ENCODE results near the gene CREG2.
"Not testable (repeated sequence)": the region's sequence is repeated elsewhere in the genome, so short reads cannot be mapped to it uniquely, and the experiment has no call there.

The CREG2 gene

GRCh38 chr2:101371636-101372035 is 15.7 kb downstream of the CREG2 start:
- no peak for DNase-seq

GRCh38 chr2:101369100-101369499 is 18.2 kb downstream of the CREG2 start:
- DNase-seq, result no peak

GRCh38 chr2:101368376-101368775 is 18.9 kb downstream of the CREG2 start:
- DNase-seq, result no peak

GRCh38 chr2:101367508-101367907 is 19.8 kb downstream of the CREG2 start:
- no peak for DNase-seq

- DNase-seq, result no peak
Measured at GRCh38 chr2:101364878-101365277, 22.4 kb downstream of the CREG2 start.

DNA sequence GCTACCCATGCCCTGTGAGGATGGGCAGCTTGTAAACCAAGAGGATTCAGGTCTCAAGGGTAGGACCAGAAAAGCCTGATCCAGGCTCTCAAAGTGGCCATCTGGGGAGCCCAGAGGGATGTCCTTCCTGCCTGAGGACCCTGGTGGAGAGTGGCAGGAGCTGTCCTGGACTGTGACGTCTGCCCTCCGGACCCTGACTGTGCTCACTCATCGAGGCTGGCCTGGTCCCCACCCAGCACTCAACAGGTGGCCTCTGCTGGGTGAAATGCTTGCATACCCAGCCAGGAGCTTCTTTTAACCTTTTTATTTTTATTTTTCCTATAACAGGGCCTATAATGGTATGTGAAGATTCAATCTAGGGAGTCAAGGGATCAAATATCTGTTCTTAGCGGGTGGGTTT is 24.5 kb downstream of the CREG2 start:
- DNase-seq, result no peak

GRCh38 chr2:101362316-101362715 is 25.0 kb downstream of the CREG2 start:
- DNase-seq, result no peak

- DNase-seq, result no peak
Measured at GRCh38 chr2:101361522-101361921, 25.8 kb downstream of the CREG2 start.

DNA sequence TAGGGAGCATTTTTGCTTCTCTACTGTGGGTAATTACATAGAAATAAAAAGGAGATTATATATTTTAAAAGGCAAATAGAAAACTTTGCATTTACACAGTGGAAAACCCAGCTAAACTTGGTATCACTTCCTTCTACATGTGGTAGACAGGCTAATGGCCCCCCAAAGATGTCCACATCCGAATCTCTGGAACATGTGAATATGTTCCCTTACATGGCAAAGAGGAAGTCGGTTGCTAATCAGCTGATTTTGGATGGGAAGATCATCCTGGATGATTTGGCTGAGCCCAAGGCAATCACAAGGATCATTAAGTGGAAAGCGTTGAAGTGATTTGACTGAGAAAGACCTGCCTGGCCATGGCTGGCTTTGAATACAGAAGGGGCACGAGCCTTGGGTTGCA is 26.2 kb downstream of the CREG2 start:
- no peak for DNase-seq

- DNase-seq, result no peak
Measured at GRCh38 chr2:101360232-101360631, 27.1 kb downstream of the CREG2 start.

DNA sequence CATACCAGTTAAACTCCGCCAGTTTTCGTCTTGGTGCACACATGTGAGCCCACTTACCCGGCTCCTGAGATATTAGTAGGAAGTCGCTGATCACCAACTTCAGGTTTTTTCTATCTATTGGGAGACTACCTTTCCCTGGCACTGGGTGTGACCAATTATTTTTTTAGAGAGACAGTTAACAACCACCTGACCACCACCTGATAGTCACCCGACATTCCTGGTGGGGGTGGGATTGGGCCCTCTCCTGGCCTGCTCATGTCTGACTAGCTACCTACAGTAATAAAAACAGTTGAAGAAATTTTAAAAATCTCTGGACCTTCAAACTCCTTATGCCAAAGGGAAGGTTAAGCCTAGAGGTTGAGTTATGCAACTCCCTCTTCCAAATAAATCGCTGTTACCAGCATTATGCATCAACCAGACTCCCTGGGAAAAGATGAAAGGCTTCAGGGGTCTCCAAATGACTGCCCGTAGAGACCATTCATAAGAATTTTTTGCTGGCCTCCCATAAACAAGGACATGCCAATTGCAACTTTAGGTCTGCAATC is 27.8 kb downstream of the CREG2 start:
- no peak for DNase-seq

GRCh38 chr2:101357376-101357775 is 29.9 kb downstream of the CREG2 start:
- DNase-seq, result no peak

DNA sequence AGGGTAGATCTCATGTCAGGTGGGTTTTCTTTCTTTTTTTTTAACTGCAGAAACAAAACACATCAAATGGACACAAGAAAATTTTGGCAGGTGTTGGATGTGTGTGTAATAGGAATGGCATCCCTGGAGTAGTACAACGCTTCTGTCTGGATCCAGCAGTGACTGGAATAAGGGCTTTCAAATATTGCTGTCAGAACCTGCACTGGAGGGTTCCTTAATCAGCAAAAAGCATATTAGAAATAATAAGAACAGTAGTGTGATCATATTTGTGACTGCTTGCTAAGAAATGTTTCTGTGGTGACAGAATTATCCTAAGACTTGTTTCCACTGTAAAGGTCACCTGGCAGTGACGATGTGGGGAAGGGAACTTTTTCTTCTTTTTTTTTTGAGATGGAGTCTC is 30.8 kb downstream of the CREG2 start:
- no peak for DNase-seq

DNA sequence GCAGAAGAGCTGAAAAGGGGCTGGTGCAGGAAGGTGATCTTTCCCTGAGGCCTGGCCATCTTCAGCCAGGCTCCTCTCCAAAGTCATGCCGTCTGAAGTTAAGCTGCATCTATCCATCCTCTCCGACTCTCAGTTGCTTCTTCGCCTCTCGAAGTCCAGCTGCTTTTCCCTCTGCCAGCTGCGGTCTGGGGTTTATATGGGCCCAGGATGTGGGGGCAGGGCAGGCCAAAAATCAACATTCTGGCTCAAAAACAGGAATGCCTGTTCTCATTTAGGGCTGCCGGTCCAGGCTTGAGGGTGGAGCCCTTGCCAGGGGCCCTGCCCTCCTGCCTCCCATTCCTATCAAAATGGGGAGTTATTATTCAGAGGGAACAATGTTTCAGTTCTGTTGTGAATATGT is 31.2 kb downstream of the CREG2 start:
- no peak for DNase-seq

DNA sequence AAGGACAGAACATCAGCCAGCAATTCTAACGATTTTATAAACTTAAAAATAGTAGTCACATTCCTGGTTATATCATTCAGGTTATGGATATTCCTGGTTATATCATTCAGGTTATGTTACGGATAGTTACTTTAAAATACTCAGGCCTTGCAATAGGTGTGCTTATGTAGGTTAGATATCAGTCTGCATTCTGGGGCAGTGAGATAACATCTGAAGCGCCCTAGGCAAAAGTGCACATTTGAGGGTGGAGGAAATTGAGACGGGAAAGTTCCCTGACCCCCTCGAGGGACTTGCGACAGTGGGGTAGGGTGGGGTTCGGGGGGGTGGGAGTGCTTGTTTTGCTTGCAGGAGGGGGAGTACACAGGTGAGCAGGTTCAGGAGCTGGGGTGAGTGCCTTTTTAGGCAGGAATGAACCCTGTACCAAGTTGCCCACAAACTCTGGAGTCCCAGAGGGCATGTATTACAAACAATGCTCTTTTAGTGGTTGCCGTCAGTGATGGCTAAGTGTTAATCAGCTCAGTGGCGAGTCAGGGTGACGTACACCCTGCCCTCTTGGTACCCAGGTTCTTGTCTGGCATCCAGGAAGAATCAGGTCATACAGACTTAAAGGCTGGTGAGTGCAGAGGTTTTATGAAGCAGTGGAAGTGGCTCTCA is 31.8 kb downstream of the CREG2 start:
- no peak for DNase-seq

DNA sequence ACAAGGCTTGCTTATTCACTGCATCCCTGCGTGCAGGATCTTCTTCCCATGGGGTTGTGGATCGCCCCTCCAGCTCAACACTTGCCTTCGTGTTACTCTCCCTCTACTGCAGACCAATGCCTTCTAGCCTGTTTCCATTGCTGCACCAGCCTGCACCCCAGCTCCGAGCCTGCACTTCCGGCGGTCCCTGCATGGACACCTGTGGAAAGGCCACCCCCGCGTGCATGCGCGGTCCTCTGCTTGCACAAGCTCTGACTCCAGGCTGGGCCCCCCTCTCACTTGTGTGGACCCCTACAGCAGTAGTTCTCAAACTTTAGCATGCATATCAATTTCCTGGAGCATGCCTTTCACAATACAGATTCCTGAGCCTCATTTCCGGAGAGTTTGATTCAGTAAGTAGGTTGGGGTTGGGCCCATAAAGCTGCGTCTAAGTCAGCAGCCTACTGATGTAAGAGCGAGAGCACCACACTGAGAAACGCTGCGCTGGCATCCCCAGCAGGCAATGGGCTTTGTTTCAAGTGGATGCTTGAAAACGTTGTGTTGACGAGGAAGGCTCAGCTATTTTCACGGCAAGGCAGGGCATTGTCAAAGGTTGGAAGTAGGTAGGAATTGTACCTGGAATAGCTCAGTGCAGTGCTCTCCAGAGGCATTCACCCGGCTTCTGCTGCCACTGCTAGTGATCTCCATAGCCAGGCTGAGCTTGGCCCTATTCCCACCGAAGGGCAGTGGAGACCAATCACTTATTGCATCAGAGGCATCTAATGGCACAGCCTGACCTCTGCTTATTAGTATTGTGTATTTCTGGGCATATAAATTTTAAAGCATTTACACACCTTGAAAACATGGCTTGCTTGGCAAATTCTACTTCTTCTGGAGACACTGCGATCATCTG is 32.6 kb downstream of the CREG2 start:
- DNase-seq, result no peak

DNA sequence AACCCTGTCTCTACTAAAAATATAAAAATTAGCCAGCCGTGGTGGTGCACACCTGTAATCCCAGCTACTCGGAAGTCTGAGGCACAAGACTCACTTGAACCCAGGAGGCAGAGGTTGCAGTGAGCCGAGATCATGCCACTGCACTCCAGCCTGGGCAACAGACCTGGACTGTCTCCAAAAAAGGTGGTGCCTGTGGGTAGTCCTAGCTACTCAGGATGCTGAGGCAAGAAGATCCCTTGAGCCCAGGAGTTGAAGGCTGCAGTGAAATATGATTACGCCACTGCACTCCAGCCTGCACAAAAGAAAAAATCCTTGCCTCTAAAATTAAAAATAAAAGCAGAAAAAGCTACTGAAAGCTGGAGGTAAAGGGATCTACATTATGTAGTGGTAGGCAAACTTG is 34.7 kb downstream of the CREG2 start:
- DNase-seq, result not testable (repeated sequence)

DNA sequence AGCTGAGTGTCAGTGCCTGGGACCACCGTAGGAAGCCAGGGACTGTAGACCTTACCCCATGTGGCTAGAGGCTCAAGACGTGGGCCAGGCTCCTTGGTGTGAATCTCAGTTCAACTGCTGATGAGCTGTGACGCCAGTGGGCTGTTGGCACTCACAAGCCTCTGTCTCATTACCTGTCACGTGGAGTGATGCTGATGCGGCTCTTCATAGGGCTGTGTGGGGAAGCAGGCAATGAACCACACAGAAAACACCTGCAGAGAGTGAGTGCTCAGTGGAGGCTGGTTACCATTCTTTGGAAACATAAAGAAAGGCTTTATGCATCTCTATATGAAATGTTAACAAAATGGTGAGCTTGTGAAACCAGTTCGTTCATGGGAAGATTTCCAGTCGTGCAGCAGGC is 36.1 kb downstream of the CREG2 start:
- no peak for DNase-seq

GRCh38 chr2:101349893-101350662 is 37.2 kb downstream of the CREG2 start:
- no peak for DNase-seq

DNA sequence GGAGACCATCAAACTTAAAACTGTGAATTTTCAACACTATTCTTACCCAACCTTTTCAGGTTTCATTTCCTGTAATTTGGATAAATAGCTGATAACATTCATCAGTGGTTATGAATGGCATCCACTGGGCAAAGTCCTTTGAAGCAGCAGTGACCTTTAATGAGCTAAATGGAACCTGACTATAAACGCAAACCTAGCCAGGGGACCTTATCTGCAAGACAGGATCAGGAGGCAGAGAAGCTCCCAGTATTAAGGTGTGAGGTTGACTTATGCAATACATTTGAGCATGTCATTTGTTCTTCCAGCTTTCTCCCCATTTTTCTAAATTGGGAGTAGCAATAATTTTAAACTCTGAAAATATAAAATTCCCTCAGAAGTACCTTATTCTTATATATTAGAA is 38.4 kb downstream of the CREG2 start:
- DNase-seq, result no peak

DNA sequence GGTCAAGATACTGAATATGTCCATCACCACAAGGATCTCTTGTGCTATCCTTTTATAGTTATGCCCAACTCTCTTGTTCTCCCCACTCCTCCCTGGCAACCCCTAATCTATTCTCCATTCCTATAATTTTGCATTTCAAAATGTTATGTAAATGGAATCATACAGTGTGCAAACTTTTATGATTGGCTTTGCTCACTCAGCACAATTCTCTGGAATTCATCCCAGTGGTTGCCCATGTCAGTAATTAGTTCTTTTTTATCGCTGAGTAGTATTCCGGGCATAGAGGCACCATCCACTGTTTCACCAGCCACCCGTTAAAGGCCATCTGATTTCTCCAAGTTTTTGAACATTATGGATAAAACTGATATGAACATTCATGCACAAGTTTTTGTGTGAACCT is 40.4 kb downstream of the CREG2 start:
- no peak for DNase-seq

GRCh38 chr2:101344137-101344536 is 43.2 kb downstream of the CREG2 start:
- no peak for DNase-seq

GRCh38 chr2:101342625-101343008 is 44.7 kb downstream of the CREG2 start:
- DNase-seq, result no peak

Measured in DMS 273 treated with DMSO at 0.1 percent for 48 hours (cell line).